KMS-11 (cell line): ENCODE results near the gene AP4B1.

Experiments used
- H2AFZ ChIP-seq: fragments of 200-600 bp; sonication (generic); 2 replicates; pipeline ENCODE4 v1.6.1; 2016; ENCODE audit warnings: antibody characterized with exemption, mixed run types, low read depth
- H3K27ac ChIP-seq: fragments of 200-600 bp; sonication (generic); 2 replicates; pipeline ENCODE4 v1.6.1; 2016; ENCODE audit warnings: mild to moderate bottlenecking, mixed run types
- H3K27me3 ChIP-seq: fragments of 200-600 bp; sonication (generic); 2 replicates; pipeline ENCODE4 v1.6.1; 2017; ENCODE audit warnings: mild to moderate bottlenecking, low read depth, mixed run types, moderate library complexity; ENCODE audit not compliant: insufficient read depth
- H3K36me3 ChIP-seq: fragments of 200-600 bp; sonication (generic); 2 replicates; pipeline ENCODE4 v1.6.1; 2017; ENCODE audit warnings: mild to moderate bottlenecking, mixed run types; ENCODE audit not compliant: insufficient read depth
- H3K4me1 ChIP-seq: fragments of 200-600 bp; sonication (generic); 2 replicates; pipeline ENCODE4 v1.6.1; 2016; ENCODE audit warnings: mild to moderate bottlenecking, low read depth, mixed run types; ENCODE audit not compliant: poor library complexity, severe bottlenecking
- H3K4me2 ChIP-seq: fragments of 200-600 bp; sonication (generic); 2 replicates; pipeline ENCODE4 v1.7.0; 2016; ENCODE audit warnings: mild to moderate bottlenecking, mixed run types
- H3K4me3 ChIP-seq: fragments of 200-600 bp; sonication (generic); IDR thresholded peaks from 2 replicates; pipeline ENCODE4 v1.6.1; 2017; ENCODE audit warnings: low read depth, low read length, mixed read lengths; ENCODE audit not compliant: insufficient read depth
- H3K79me2 ChIP-seq: fragments of 200-600 bp; sonication (generic); 2 replicates; pipeline ENCODE4 v1.6.1; 2016; ENCODE audit warnings: low read depth, mixed run types; ENCODE audit not compliant: insufficient read depth
- H3K9ac ChIP-seq: fragments of 200-600 bp; sonication (generic); 2 replicates; pipeline ENCODE4 v1.6.1; 2016; ENCODE audit warnings: mild to moderate bottlenecking, mixed run types
- H4K20me1 ChIP-seq: fragments of 200-600 bp; sonication (generic); 2 replicates; pipeline ENCODE4 v1.6.1; 2016; ENCODE audit warnings: mild to moderate bottlenecking, mixed run types; ENCODE audit not compliant: insufficient read depth
- TF ChIP-seq, protein P1 (sequence below): fragments of 200-600 bp; sonication (generic); conservative IDR thresholded peaks from 2 replicates; pipeline ENCODE4 v1.6.1; 2017; ENCODE audit warnings: low read depth, mild to moderate bottlenecking, antibody characterized with exemption, low read length, moderate library complexity, mixed read lengths

The AP4B1 gene

DNA sequence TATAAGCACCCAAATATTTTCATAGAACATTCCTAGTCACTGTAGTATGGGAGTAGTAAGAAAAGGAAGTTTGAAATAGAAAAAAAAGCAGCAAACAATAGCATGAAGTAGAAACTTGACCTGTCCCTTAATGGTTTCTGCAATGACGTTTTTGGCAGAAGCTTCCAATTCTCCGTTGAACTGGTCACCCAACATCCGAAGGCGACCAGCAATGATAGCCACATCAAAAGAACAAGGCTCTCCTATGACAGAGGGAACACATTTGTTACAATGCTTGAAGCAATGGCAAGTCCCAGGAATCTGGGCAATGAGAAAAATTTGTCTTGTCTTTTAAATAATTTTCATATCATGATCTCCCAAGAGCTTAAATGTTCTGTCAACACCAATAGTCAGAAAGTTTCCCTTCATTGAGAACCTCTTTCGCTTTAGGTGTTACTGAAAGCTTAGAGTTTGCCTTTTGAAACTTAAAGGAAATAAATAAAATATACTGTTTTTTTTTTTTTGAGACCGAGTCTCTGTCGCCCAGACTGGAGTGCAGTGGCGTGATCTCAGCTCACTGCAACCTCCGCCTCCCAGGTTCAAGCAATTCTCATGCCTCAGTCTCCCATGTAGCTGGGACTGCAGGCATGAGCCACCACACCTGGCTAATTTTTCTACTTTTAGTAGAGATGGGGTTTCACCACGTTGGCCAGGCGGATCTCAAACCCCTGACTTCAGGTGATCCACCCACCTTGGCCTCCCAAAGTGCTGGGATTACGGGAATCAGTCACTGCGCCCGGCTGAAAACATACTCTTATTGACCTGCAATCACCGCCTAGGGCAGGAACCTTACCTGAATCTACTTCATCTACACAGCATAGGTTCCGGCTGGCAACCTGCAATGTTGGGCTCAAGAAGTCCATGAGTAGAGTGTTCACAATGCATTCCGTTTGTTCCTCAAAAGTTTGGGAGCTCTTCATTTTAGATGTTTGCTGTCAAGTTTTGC is 17.9 kb downstream of the AP4B1 start:
- Histone ChIP-seq H3K36me3 (no peaks in the 10 kb centered on the region), H3K4me2 (no peak overlapping the region), H3K27ac (no peak overlapping the region), H2AFZ (no peak overlapping the region), H3K79me2 (no peaks in the 10 kb centered on the region), H4K20me1 (no peaks in the 10 kb centered on the region), H3K4me1 (peaks cover 9% of the 10 kb centered on the region), H3K27me3 (no peaks in the 10 kb centered on the region), H3K9ac (no peak overlapping the region), H3K4me3 (no peak overlapping the region)
- TF ChIP-seq, protein P1, sequence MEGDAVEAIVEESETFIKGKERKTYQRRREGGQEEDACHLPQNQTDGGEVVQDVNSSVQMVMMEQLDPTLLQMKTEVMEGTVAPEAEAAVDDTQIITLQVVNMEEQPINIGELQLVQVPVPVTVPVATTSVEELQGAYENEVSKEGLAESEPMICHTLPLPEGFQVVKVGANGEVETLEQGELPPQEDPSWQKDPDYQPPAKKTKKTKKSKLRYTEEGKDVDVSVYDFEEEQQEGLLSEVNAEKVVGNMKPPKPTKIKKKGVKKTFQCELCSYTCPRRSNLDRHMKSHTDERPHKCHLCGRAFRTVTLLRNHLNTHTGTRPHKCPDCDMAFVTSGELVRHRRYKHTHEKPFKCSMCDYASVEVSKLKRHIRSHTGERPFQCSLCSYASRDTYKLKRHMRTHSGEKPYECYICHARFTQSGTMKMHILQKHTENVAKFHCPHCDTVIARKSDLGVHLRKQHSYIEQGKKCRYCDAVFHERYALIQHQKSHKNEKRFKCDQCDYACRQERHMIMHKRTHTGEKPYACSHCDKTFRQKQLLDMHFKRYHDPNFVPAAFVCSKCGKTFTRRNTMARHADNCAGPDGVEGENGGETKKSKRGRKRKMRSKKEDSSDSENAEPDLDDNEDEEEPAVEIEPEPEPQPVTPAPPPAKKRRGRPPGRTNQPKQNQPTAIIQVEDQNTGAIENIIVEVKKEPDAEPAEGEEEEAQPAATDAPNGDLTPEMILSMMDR = no peak

DNA sequence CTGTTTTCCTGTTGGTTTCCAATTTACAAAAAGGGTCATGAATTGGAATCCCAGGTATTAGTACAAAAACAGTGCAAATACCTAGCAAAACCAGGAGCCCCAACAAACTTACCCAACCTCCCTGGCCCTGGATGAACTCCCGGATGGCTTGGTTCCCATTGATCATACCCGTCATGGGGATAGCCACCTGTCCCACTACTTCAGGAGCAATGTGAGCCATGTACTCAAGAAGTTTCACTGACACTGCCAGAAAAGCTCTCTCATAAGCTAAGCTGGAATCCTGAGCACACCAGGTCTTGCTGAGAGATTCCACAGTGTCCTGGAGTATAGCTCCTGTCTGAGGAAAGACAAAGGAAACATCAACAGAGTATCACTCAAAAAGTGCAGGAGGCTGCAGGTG is 22.9 kb downstream of the AP4B1 start:
- H3K4me1 ChIP-seq = peaks cover 45% of the 10 kb centered on the region
- H3K9ac ChIP-seq = peak overlapping the region; percentile 59; the same call in 1 of the 2 replicates
- TF ChIP-seq, protein P1 = no peak
- peak overlapping the region; percentile 93; the same call in 1 of the 2 replicates for H3K4me2 ChIP-seq
- H3K79me2 ChIP-seq = no peaks in the 10 kb centered on the region
- H3K36me3 ChIP-seq = no peaks in the 10 kb centered on the region
- peak overlapping the region; percentile 95; the same call in 1 of the 2 replicates for H3K27ac ChIP-seq
- no peak overlapping the region for H3K4me3 ChIP-seq
- no peaks in the 10 kb centered on the region for H4K20me1 ChIP-seq
- H2AFZ ChIP-seq = peak overlapping the region; percentile 88; the same call in 1 of the 2 replicates
- no peaks in the 10 kb centered on the region for H3K27me3 ChIP-seq

DNA sequence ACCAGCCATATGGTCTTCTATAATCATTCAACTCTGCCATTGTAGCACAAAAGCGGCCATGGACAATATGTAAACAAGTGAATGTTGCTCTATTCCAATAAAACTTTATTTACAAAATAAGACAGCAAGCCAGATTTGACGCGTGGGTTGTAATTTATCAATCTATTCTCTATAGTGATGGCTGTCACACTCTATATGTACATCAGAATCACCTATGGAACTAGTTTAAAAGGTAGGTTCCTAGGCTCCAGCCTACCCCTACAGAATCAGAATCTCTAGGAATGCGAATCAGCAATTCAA is 24.9 kb downstream of the AP4B1 start:
- Histone ChIP-seq H2AFZ (peak overlapping the region; percentile 88; the same call in 1 of the 2 replicates), H3K27ac (peak overlapping the region; percentile 95), H3K27me3 (no peaks in the 10 kb centered on the region), H3K4me2 (peak overlapping the region; percentile 93), H3K36me3 (no peaks in the 10 kb centered on the region), H3K9ac (peak overlapping the region; percentile 59; the same call in 1 of the 2 replicates), H3K4me3 (peak overlapping the region; percentile 39), H3K4me1 (peaks cover 61% of the 10 kb centered on the region), H4K20me1 (no peaks in the 10 kb centered on the region), H3K79me2 (no peaks in the 10 kb centered on the region)
- TF ChIP-seq, protein P1 = no peak

DNA sequence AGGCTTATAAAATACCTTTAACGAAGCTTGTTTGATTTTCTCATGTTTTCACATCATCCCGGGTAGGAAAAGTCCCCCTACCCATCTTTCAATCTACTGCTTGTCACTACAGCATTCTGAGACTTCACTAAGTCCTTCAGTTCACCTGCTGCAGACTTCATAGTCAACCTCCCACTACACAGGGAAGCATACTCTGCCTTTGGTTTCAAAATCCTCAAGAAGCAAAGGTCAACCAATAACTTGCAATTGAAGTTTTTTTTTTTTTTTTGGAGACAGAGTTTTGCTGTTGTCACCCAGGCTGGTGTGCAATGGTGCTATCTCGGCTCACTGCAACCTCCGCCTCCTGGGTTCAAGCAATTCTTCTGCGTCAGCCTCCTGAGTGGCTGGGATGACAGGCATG is 28.4 kb downstream of the AP4B1 start:
- Histone ChIP-seq H3K27ac (no peak overlapping the region), H3K27me3 (no peaks in the 10 kb centered on the region), H3K36me3 (no peaks in the 10 kb centered on the region), H3K79me2 (peaks cover 3% of the 10 kb centered on the region; the same call in 1 of the 2 replicates), H3K4me2 (no peak overlapping the region), H4K20me1 (no peaks in the 10 kb centered on the region), H3K4me1 (peaks cover 77% of the 10 kb centered on the region), H3K9ac (no peak overlapping the region), H3K4me3 (no peak overlapping the region), H2AFZ (no peak overlapping the region)
- TF ChIP-seq, protein P1 = no peak
